Measurements from ENCODE around the gene PRKCI.
"Not testable (repeated sequence)": the region's sequence is repeated elsewhere in the genome, so short reads cannot be mapped to it uniquely, and the experiment has no call there.

- TF ChIP-seq CTCF (conservative IDR thresholded peaks at IDR 0.05; ENCODE audit: low read depth, low read length); EZH2phosphoT487 (IDR thresholded peaks at IDR 0.05; ENCODE audit: borderline replicate concordance, low read length); EZH2 (IDR thresholded peaks at IDR 0.05; ENCODE audit: low read length, unreplicated experiment): not testable (repeated sequence)
Observed at GRCh38 chr3:170195759-170196158, 26.5 kb upstream of the PRKCI start.
